CD14-positive monocyte (primary cell): ENCODE data around the gene RDX. TPM values are rescaled to one million over a fixed set of nuclear protein-coding genes. Genes with fewer than 3 reads are reported as not detected.

Experiments used
- DNase-seq, 3 donors: peaks; one replicate each; pipeline ENCODE4 v3.0.0-alpha.2; 2011 to 2022
- H2AFZ ChIP-seq: 2 replicates; pipeline ENCODE4 v1.6.0; 2012; ENCODE audit warnings: mild to moderate bottlenecking, low read depth, low read length, inconsistent platforms; ENCODE audit not compliant: insufficient read depth, poor library complexity, severe bottlenecking
- H3K27ac ChIP-seq, 2 donors: 1 replicate in 1 of 2; 2 replicates in 1 of 2; pipeline ENCODE4 v1.5.1; 2012 to 2013; ENCODE audit warnings: low read length in 2 of 2, control low read depth in 1 of 2, inconsistent platforms in 1 of 2, low read depth in 1 of 2, mild to moderate bottlenecking in 1 of 2
- H3K27me3 ChIP-seq, 2 donors: one replicate each; pipeline versions ENCODE4 v1.6.0 to v1.6.1; 2011 to 2013; ENCODE audit warnings: low read length in 2 of 2; ENCODE audit not compliant: control insufficient read depth in 2 of 2, insufficient read depth in 2 of 2
- H3K36me3 ChIP-seq, 2 donors: replicated peaks in 1 of 2; 1 replicate in 1 of 2; 2 replicates in 1 of 2; pipeline versions ENCODE4 v1.5.1 to v1.6.1; 2012 to 2013; ENCODE audit warnings: low read length in 2 of 2, control low read depth in 1 of 2, inconsistent platforms in 1 of 2, mild to moderate bottlenecking in 1 of 2; ENCODE audit not compliant: insufficient read depth in 2 of 2, control insufficient read depth in 1 of 2
- H3K4me1 ChIP-seq, 2 donors: 1 replicate in 1 of 2; 2 replicates in 1 of 2; pipeline versions ENCODE4 v1.5.1 to v1.6.1; 2012 to 2013; ENCODE audit warnings: low read length in 2 of 2, control low read depth in 1 of 2, inconsistent platforms in 1 of 2, mild to moderate bottlenecking in 1 of 2, moderate library complexity in 1 of 2; ENCODE audit not compliant: insufficient read depth in 2 of 2, control insufficient read depth in 1 of 2
- H3K4me2 ChIP-seq: replicated peaks from 2 replicates; pipeline ENCODE3; 2012; ENCODE audit warnings: low read length, moderate library complexity, mild to moderate bottlenecking; ENCODE audit not compliant: poor library complexity, severe bottlenecking; ENCODE audit errors: extremely low read depth
- H3K4me3 ChIP-seq, 3 experiments: fragments of 200-600 bp in 1 of 3; sonication (generic) in 1 of 3; replicated peaks in 1 of 3; 1 replicate in 2 of 3; 2 replicates in 1 of 3; pipeline ENCODE4 v1.5.1; 2011 to 2013; ENCODE audit warnings: low read length in 3 of 3, mild to moderate bottlenecking in 3 of 3, control low read depth in 2 of 3, low read depth in 2 of 3, inconsistent platforms in 1 of 3, moderate library complexity in 1 of 3
- H3K79me2 ChIP-seq: 2 replicates; pipeline ENCODE4 v1.6.0; 2012; ENCODE audit warnings: mild to moderate bottlenecking, control low read depth, inconsistent platforms, low read length, moderate library complexity; ENCODE audit not compliant: insufficient read depth
- H3K9ac ChIP-seq: 2 replicates; pipeline ENCODE4 v1.6.0; 2017; ENCODE audit warnings: low read length, mild to moderate bottlenecking; ENCODE audit not compliant: insufficient read depth, poor library complexity, severe bottlenecking
- H3K9me3 ChIP-seq, 2 donors: replicated peaks in 1 of 2; 1 replicate in 1 of 2; 2 replicates in 1 of 2; pipeline versions ENCODE4 v1.5.1 to v1.6.1; 2012 to 2013; ENCODE audit warnings: low read length in 2 of 2, control low read depth in 1 of 2; ENCODE audit not compliant: control insufficient read depth in 1 of 2, insufficient read depth in 1 of 2
- H4K20me1 ChIP-seq: 2 replicates; pipeline ENCODE4 v1.6.0; 2012; ENCODE audit warnings: mild to moderate bottlenecking, low read length, control low read depth, moderate library complexity; ENCODE audit not compliant: insufficient read depth
- H3K27ac Mint-ChIP-seq, 7 donors: one replicate each; pipeline ENCODE4 v1.8.0; 2020; ENCODE audit warnings: mild to moderate bottlenecking in 7 of 7, mixed read lengths in 7 of 7, moderate library complexity in 6 of 7, inconsistent platforms in 2 of 7
- H3K27me3 Mint-ChIP-seq, 3 donors: one replicate each; pipeline ENCODE4 v1.8.0; 2021 to 2022; ENCODE audit warnings: low read depth in 3 of 3, mild to moderate bottlenecking in 3 of 3, mixed read lengths in 3 of 3, moderate library complexity in 3 of 3, inconsistent platforms in 1 of 3
- H3K36me3 Mint-ChIP-seq, 2 donors: one replicate each; pipeline ENCODE4 v1.8.0; 2020; ENCODE audit warnings: mixed read lengths in 2 of 2, inconsistent platforms in 1 of 2, mild to moderate bottlenecking in 1 of 2
- H3K4me1 Mint-ChIP-seq: one replicate; pipeline ENCODE4 v1.8.0; 2020; ENCODE audit warnings: mild to moderate bottlenecking, mixed read lengths
- H3K4me3 Mint-ChIP-seq, 2 donors: one replicate each; pipeline ENCODE4 v1.8.0; 2020; ENCODE audit warnings: mild to moderate bottlenecking in 2 of 2, mixed read lengths in 2 of 2, moderate library complexity in 1 of 2
- H3K9me3 Mint-ChIP-seq, 7 donors: one replicate each; pipeline ENCODE4 v1.8.0; 2020 to 2022; ENCODE audit warnings: mixed read lengths in 7 of 7, mild to moderate bottlenecking in 6 of 7, moderate library complexity in 6 of 7, inconsistent platforms in 2 of 7
- WGBS: methylation state at CpG from one replicate; pipeline ENCODE4 v1.1.5; 2013; ENCODE audit warnings: missing lambda C conversion rate; ENCODE audit not compliant: insufficient coverage; 5-methylcytosine and 5-hydroxymethylcytosine counted together
- intact Hi-C, 2 donors: fragments of 100-400 bp; cut with micrococcal nuclease; formaldehyde crosslinking; loops; one replicate each; pipeline versions ENCODE4 v1.15.0 to v1.15.1; 2023
- polyA plus RNA-seq, 3 donors: library from polyadenylated mRNA; depleted of rRNA in 1 of 3; unstranded in 2 of 3; stranded (reverse) in 1 of 3; fragments of 300-500 nt in 2 of 3; fragments of >200 nt in 1 of 3; fragmentation: Illumina TruSeq in 2 of 3; gene quantifications; 1 replicate in 2 of 3; 2 replicates in 1 of 3; pipeline ENCODE4 v1.2.3, GENCODE V29; 2012 to 2021
- TF ChIP-seq, protein P1 (sequence below): fragments of 200-600 bp; IDR thresholded peaks from one replicate; pipeline ENCODE4 v1.8.0; 2022; ENCODE audit warnings: antibody characterized with exemption, mild to moderate bottlenecking

The RDX gene
- polyA plus RNA-seq, 3 donors = 11.9 to 22.0 (median 20.9) TPM

DNA sequence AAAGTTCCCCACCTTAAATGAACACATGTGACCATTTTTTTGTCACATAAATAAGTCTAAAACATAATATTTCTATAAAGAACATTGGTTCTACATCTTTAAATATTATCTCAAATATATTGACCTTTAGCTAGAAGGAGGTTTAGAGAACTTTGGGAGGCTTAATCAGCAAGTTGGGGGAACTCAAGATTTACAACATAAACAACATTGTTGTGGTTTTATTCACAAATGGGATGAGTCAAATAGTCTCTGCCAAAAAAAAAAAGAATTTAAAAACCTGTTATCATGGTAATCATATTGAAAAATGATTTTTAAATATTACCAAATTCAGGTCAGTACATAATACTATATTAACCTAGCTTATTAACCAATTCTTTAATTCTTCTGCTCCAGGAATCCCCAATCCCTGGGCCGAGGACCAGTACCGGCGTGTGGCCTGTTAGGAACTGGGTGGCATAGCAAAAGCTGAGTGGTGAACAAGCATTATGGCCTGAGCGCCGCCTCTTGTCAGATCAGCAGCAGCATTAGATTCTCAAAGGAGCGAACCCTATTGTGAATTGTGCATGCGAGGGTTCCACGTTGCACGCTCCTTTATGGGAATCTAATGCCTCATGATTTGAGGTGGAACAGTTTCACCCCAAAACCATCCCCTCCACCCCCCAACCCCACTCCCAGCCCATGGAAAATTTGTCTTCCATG is 98.2 kb downstream of the RDX start:
- no peak overlapping the region for H3K4me3 ChIP-seq
- Mint-ChIP-seq H3K4me1 (peaks cover 10% of the 10 kb centered on the region), H3K27me3 (peaks cover 0 to 3% (median 3%) of the 10 kb centered on the region in 3 donors), H3K36me3 (no peaks in the 10 kb centered on the region), H3K9me3 (no peaks in the 10 kb centered on the region), H3K4me3 (no peak overlapping the region), H3K27ac (peak overlapping the region in 1 of 7 donors; percentile 54)
- H3K27me3 ChIP-seq = no peaks in the 10 kb centered on the region
- 100% methylated on average over 1 of the region's 9 CpGs for WGBS
- H3K9me3 ChIP-seq = no peaks in the 10 kb centered on the region
- no peaks in the 10 kb centered on the region for H4K20me1 ChIP-seq
- H3K4me2 ChIP-seq = no peak overlapping the region
- H3K36me3 ChIP-seq = no peaks in the 10 kb centered on the region
- intact Hi-C loops = no loop called here
- no peak overlapping the region for H3K27ac ChIP-seq
- TF ChIP-seq, protein P1, sequence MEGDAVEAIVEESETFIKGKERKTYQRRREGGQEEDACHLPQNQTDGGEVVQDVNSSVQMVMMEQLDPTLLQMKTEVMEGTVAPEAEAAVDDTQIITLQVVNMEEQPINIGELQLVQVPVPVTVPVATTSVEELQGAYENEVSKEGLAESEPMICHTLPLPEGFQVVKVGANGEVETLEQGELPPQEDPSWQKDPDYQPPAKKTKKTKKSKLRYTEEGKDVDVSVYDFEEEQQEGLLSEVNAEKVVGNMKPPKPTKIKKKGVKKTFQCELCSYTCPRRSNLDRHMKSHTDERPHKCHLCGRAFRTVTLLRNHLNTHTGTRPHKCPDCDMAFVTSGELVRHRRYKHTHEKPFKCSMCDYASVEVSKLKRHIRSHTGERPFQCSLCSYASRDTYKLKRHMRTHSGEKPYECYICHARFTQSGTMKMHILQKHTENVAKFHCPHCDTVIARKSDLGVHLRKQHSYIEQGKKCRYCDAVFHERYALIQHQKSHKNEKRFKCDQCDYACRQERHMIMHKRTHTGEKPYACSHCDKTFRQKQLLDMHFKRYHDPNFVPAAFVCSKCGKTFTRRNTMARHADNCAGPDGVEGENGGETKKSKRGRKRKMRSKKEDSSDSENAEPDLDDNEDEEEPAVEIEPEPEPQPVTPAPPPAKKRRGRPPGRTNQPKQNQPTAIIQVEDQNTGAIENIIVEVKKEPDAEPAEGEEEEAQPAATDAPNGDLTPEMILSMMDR = no peak
- peaks cover 0 to 5% of the 10 kb centered on the region in 2 donors for H3K4me1 ChIP-seq
- H3K9ac ChIP-seq = no peak overlapping the region
- no peaks in the 10 kb centered on the region for H3K79me2 ChIP-seq
- DNase-seq = no peak
- no peak overlapping the region for H2AFZ ChIP-seq

DNA sequence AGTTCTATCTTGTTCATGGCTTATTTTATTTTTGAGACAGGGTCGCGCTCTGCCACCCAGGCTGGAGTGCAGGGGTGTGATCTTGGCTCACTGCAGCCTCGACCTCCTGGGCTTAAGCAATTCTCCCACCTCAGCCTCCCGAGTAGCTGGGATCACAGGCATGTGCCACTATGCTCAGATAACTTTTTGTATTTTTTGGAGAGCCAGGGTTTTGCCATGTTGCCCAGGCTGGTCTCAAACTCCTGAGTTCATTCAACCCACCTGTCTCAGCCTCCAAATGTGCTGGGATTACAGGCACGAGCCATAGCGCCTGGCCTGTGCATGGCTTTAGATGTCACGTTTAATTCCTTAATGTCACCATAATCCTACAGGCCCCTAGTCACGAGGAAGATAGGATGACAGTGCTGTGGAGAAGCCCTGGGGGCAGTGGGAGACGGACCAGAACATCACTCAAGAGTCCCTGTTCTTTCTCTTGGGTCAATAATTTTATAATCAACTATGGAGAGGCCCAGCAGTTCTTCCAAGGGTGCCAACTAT is 99.5 kb downstream of the RDX start:
- Histone ChIP-seq H3K9me3 (no peaks in the 10 kb centered on the region), H2AFZ (no peak overlapping the region), H3K4me3 (no peak overlapping the region), H3K79me2 (no peaks in the 10 kb centered on the region), H3K27me3 (no peaks in the 10 kb centered on the region), H3K27ac (no peak overlapping the region), H4K20me1 (no peaks in the 10 kb centered on the region), H3K4me2 (no peak overlapping the region), H3K36me3 (no peaks in the 10 kb centered on the region), H3K4me1 (peaks cover 0 to 5% of the 10 kb centered on the region in 2 donors), H3K9ac (no peak overlapping the region)
- H3K27me3 Mint-ChIP-seq = peaks cover 0 to 3% (median 3%) of the 10 kb centered on the region in 3 donors
- no peak overlapping the region for H3K27ac Mint-ChIP-seq
- no peak for DNase-seq
- peaks cover 0 to 2% (median 0%) of the 10 kb centered on the region in 7 donors for H3K9me3 Mint-ChIP-seq
- H3K4me3 Mint-ChIP-seq = no peak overlapping the region
- TF ChIP-seq, protein P1 = no peak
- H3K4me1 Mint-ChIP-seq = peaks cover 10% of the 10 kb centered on the region
- 50% methylated on average over 2 of the region's 9 CpGs for WGBS
- H3K36me3 Mint-ChIP-seq = no peaks in the 10 kb centered on the region
- intact Hi-C loops = no loop called here
